HG03108 (cell line): ENCODE results near the gene MRPS16.

ENCODE experiments used
- ATAC-seq: cut with Tn5 transposase; IDR thresholded peaks from one replicate; pipeline ENCODE4 v1.9.1; 2021; ENCODE audit warnings: moderate library complexity; ENCODE audit not compliant: unreplicated experiment

The MRPS16 gene

GRCh38 chr10:73244866-73245477, 7.5 kb downstream of the MRPS16 start:
- ATAC-seq: no peak

DNA sequence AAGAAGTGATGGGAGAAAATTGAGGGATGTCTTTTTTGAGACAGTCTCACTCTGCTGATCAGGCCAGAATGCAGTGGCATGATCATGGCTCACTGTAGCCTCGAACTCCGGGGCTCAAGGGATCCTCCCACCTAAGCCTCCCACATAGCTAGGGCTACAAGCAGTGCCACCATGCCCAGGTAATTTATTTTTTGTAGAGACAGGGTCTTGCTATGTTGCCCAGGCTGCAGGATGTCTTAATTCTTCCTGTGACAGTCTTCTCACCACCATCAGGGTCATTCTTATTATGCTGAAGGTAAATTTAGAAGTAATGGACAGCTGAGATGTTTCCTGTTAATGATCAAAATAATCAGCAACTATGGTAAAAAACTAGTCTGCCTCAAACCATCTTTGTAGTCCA, 12.5 kb downstream of the MRPS16 start:
- ATAC-seq: no peak

- no peak for ATAC-seq
Observed at GRCh38 chr10:73238990-73239566, 13.4 kb downstream of the MRPS16 start.

- ATAC-seq: no peak
Observed at GRCh38 chr10:73234695-73235094, 17.7 kb downstream of the MRPS16 start.

GRCh38 chr10:73233883-73234282, 18.6 kb downstream of the MRPS16 start:
- no peak for ATAC-seq

GRCh38 chr10:73232887-73233286, 19.6 kb downstream of the MRPS16 start:
- ATAC-seq: no peak

GRCh38 chr10:73229567-73229966, 22.9 kb downstream of the MRPS16 start:
- no peak for ATAC-seq

DNA sequence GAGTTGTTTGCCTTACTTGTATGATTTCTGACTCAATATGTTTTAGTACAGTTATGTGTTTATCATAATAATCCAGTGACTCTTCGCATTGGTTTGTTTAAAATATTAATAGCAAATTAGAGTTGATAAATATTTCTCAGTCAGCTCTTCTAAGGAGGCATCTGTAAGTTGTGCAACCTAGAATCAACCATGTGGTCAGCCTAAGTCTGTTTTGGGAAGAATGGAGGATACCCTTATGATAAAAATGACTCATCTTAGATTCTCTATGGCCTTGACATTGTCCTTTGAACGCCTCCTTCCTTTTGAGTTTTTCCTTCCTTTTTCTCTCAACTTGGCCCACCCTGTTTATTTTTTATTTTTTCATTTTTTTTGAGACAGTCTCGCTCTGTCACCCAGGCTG, 24.2 kb downstream of the MRPS16 start:
- no peak for ATAC-seq

- ATAC-seq: no peak
Observed at GRCh38 chr10:73226663-73227062, 25.8 kb downstream of the MRPS16 start.

DNA sequence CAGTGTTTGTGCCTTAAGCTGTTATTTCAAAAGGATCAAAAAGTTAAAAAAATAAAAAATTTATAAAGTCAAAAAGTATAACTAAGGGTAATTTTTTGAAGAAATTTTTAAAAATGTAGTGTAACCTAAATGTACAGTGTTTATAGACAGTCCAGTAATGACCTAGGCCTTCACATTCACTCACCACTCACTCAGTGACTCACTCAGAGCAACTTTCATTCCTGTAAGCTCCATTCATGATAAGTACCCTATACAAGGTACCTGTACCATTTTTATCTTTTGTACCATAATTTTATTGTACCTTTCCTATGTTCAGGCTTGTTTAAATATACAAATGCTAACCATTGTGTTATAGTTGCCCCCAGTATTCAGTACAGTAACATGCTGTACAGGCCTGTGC, 26.9 kb downstream of the MRPS16 start:
- ATAC-seq: no peak

DNA sequence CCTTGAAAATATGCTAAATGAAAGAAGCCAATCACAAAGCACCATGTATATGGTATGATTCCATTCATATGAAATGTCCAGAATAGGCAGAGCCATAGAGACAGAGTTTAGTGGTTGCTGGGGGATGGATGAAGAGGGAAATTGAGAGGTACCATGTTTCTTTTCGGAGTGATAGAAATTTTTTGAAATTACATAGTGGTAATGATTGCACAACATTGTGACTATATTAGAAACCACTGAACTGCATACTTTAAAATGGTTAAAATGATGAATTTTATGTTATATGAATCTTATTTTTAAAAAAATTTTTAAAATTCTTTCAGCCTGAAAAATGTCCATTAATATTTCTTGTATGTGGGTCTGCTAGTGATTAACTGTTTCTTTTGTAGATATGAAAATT, 31.5 kb downstream of the MRPS16 start:
- no peak for ATAC-seq

DNA sequence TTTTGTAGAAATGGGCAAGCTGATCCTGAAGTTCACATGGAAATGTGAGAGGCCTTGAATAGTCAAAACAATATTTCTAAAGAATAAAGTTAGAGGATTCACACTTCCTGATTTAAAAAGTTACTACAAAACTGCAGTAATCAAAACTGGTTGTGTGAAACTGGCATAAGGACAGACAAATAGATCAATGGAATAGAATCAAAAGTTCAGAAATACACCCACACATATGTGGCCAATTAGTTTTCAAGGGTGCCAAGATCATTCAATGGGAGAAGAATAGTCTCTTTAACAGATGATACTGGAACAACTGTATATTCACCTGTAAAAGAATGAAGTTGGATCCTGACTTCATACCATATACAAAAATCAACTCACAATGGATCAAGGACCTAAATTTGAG, 33.1 kb downstream of the MRPS16 start:
- no peak for ATAC-seq

GRCh38 chr10:73218431-73219191, 33.8 kb downstream of the MRPS16 start:
- no peak for ATAC-seq

GRCh38 chr10:73217628-73218027, 34.8 kb downstream of the MRPS16 start:
- ATAC-seq: no peak

DNA sequence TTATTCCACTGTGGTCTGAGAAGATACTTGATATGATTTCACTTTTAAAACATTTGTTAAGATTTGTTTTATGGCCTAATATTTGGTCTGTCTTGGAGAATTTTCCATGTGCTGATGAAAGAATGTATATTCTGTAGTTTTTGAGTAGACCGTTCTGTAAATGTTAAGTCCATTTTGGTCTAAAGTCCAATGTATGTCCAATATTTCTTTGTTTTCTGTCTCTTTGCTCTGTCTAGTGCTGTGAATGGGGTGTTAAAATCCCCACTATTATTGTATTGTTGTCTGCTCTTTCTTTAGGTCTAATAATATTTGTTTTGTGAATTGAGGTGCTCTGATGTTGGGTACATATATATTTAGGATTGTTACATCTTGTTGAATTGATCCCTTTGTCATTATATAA, 36.7 kb downstream of the MRPS16 start:
- no peak for ATAC-seq

DNA sequence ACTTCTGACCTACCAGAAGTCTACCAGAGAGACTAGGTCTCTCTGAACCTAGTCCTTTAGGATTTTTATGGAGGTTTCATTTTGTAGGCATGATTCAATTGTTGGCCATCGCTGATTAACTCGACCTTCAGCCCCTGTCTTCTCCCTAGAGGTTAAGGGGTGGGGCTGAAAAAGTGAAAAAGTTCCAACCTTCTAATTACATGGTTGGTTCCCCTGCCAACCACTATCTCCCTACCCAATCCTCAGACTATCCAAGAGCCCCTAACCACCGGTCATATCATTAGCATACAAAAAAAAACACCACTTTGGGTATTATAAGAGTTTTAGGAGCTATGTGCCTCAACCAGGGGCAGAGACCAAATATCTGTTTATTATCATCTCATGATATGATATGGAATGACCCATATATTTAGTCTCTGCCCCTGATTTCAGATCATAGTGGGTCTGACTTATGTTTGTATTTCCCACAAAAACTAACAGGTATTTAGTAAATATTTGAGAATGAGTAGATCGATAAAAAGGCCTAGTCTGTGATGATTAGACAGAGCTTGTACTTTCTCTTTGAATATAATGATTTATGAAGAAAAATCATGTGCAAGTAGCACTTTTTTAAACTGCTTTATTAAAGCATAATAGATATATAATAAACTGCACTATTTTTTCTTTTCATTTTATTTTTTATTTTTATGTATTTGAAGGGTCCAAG, 41.2 kb downstream of the MRPS16 start:
- no peak for ATAC-seq

- no peak for ATAC-seq
Observed at GRCh38 chr10:73210395-73211105, 41.9 kb downstream of the MRPS16 start.

GRCh38 chr10:73209705-73210104, 42.7 kb downstream of the MRPS16 start:
- ATAC-seq: no peak

DNA sequence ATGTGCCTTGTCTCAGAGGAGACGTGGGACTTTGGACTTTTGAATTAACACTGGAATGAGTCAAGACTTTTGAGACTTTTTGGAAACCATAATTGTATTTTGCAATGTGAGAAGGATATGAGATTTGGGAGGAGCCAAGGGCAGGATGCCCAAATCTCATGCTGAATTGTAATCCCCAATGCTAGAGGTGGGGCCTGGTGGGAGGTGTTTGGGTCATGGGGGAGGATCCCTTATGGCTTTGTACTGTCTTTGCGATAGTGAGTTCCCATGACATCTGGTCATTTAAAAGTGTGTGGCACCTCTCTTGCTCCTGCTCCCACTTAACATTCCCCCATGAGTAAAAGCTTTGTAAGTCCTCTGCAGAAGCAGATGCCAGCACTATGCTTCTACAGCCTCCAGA, 44.6 kb downstream of the MRPS16 start:
- no peak for ATAC-seq

GRCh38 chr10:73206385-73206784, 46.1 kb downstream of the MRPS16 start:
- no peak for ATAC-seq

- no peak for ATAC-seq
Observed at GRCh38 chr10:73205890-73206289, 46.6 kb downstream of the MRPS16 start.
